ENCODE results near the gene USP6. TPM values are rescaled to one million over a fixed set of nuclear protein-coding genes. Genes with fewer than 3 reads are reported as not detected.
A peak's percentile ranks its signal among the peaks of the same experiment; 100 is the strongest.
"Not testable (repeated sequence)": the region's sequence is repeated elsewhere in the genome, so short reads cannot be mapped to it uniquely, and the experiment has no call there.

The USP6 gene
- total and polyA plus RNA-seq, 2 of the 4 experiments (the other 2 are of a cell fraction) = 0.02 TPM; not detected in 1

GRCh38 chr17:5164436-5164835, 48.6 kb downstream of the USP6 start:
- Histone ChIP-seq H2BK120ac (ENCODE audit: low read depth, low read length) (no peak overlapping the region), H3K9me3 (ENCODE audit: control insufficient read depth, insufficient read depth, low read length) (no peaks in the 10 kb centered on the region; the same call in 1 of the 2 replicates), H2BK15ac (ENCODE audit: low read depth, low read length) (no peak overlapping the region), H2BK5ac (ENCODE audit: low read depth, low read length, poor library complexity, severe bottlenecking) (no peak overlapping the region), H3K27ac (ENCODE audit: insufficient read depth, low read length) (no peak overlapping the region), H3K18ac (ENCODE audit: low read depth, low read length) (no peak overlapping the region), H2AK9ac (replicated peaks; ENCODE audit: low read depth, low read length, poor library complexity) (no peak overlapping the region), H3K56ac (ENCODE audit: extremely low read depth, insufficient read depth, low read length) (no peak overlapping the region), H3K9ac (ENCODE audit: low read depth, low read length) (no peak overlapping the region), H3K14ac (replicated peaks; ENCODE audit: low read depth, low read length) (no peak overlapping the region), H3K23ac (ENCODE audit: low read depth, low read length) (no peak overlapping the region), H3K4me3 (ENCODE audit: insufficient read depth, low read depth, low read length) (no peak overlapping the region), H4K91ac (ENCODE audit: insufficient read depth, low read depth, low read length) (no peak overlapping the region), H2AK5ac (ENCODE audit: low read depth, low read length) (no peak overlapping the region), H3K36me3 (ENCODE audit: control insufficient read depth, insufficient read depth, low read length) (no peaks in the 10 kb centered on the region), H2BK20ac (ENCODE audit: low read depth, low read length) (no peak overlapping the region), H3K27me3 (ENCODE audit: control insufficient read depth, insufficient read depth, low read length) (no peaks in the 10 kb centered on the region), H4K5ac (ENCODE audit: low read depth, low read length) (no peak overlapping the region), H3K4ac (ENCODE audit: low read depth, low read length) (no peak overlapping the region), H3K9me1 (ENCODE audit: insufficient read depth, low read length) (no peaks in the 10 kb centered on the region), H3K4me2 (ENCODE audit: low read depth, low read length) (no peak overlapping the region), H3K79me1 (ENCODE audit: low read depth in 1 of 2, low read length in 2 of 2) (no peaks in the 10 kb centered on the region), H4K20me1 (ENCODE audit: insufficient read depth, low read length) (no peaks in the 10 kb centered on the region), H3K4me1 (ENCODE audit: control insufficient read depth, insufficient read depth, low read length) (no peaks in the 10 kb centered on the region), H4K8ac (ENCODE audit: low read depth in 2 of 2, low read length in 2 of 2) (no peak overlapping the region), H2AFZ (replicated peaks; ENCODE audit: low read length, poor library complexity) (no peak overlapping the region)
- no peak for TF ChIP-seq CEBPB (IDR thresholded peaks at IDR 0.05; ENCODE audit: low read depth, low read length)
- TF ChIP-seq RFX5 (IDR thresholded peaks at IDR 0.05; ENCODE audit: low read depth, low read length) = no peak
- no peak for TF ChIP-seq USF2 (IDR thresholded peaks at IDR 0.05; ENCODE audit: low read depth, low read length)
- TF ChIP-seq POLR2A (IDR thresholded peaks at IDR 0.05; ENCODE audit: low read depth, low read length) = no peak
- no peak for TF ChIP-seq NFE2L2 (IDR thresholded peaks at IDR 0.05; ENCODE audit: low read depth, low read length)
- DNase-seq (no peak), ATAC-seq (ENCODE audit: low read depth) (no peak)
- dilution Hi-C loops (cut with HindIII; ENCODE audit: low sequenced_read_pairs, unreplicated experiment) = no loop called here
- CTCF ChIA-PET = no interaction called here
- in situ Hi-C loops (cut with MboI; ENCODE audit: low sequenced_read_pairs) = no loop called here
- no CpG with 5 or more reads among the region's 6 CpGs for WGBS, 2 experiments (ENCODE audit: extremely low coverage in 2 of 2, insufficient read length in 1 of 2)
- intact Hi-C loops (cut with micrococcal nuclease) = no loop called here
- POLR2A ChIA-PET (ENCODE audit: unreplicated experiment) = no interaction called here
- BruUV-seq (replicated peaks) = no TSS peak

- H3K14ac ChIP-seq (replicated peaks; ENCODE audit: low read depth, low read length); H2BK20ac ChIP-seq (ENCODE audit: low read depth, low read length); H4K20me1 ChIP-seq (ENCODE audit: insufficient read depth, low read length); ATAC-seq (ENCODE audit: low read depth); dilution Hi-C loops (cut with HindIII; ENCODE audit: low sequenced_read_pairs, unreplicated experiment); H3K79me1 ChIP-seq (ENCODE audit: low read depth in 1 of 2, low read length in 2 of 2); H3K4ac ChIP-seq (ENCODE audit: low read depth, low read length); H3K56ac ChIP-seq (ENCODE audit: extremely low read depth, insufficient read depth, low read length); H3K27ac ChIP-seq (ENCODE audit: insufficient read depth, low read length); H3K27me3 ChIP-seq (ENCODE audit: control insufficient read depth, insufficient read depth, low read length); BruUV-seq (replicated peaks); H2BK5ac ChIP-seq (ENCODE audit: low read depth, low read length, poor library complexity, severe bottlenecking); H3K9ac ChIP-seq (ENCODE audit: low read depth, low read length); H3K4me3 ChIP-seq (ENCODE audit: insufficient read depth, low read depth, low read length); POLR2A ChIA-PET (ENCODE audit: unreplicated experiment); H2BK120ac ChIP-seq (ENCODE audit: low read depth, low read length); H2AK5ac ChIP-seq (ENCODE audit: low read depth, low read length); H2BK15ac ChIP-seq (ENCODE audit: low read depth, low read length); H4K8ac ChIP-seq (ENCODE audit: low read depth in 2 of 2, low read length in 2 of 2); H2AK9ac ChIP-seq (replicated peaks; ENCODE audit: low read depth, low read length, poor library complexity); in situ Hi-C loops (cut with MboI; ENCODE audit: low sequenced_read_pairs); H2AFZ ChIP-seq (replicated peaks; ENCODE audit: low read length, poor library complexity); H4K91ac ChIP-seq (ENCODE audit: insufficient read depth, low read depth, low read length); intact Hi-C loops (cut with micrococcal nuclease); H3K9me1 ChIP-seq (ENCODE audit: insufficient read depth, low read length); H3K23ac ChIP-seq (ENCODE audit: low read depth, low read length); H3K18ac ChIP-seq (ENCODE audit: low read depth, low read length); H3K9me3 ChIP-seq (ENCODE audit: control insufficient read depth, insufficient read depth, low read length); H3K4me1 ChIP-seq (ENCODE audit: control insufficient read depth, insufficient read depth, low read length); H3K4me2 ChIP-seq (ENCODE audit: low read depth, low read length); H4K5ac ChIP-seq (ENCODE audit: low read depth, low read length); CTCF ChIA-PET; H3K36me3 ChIP-seq (ENCODE audit: control insufficient read depth, insufficient read depth, low read length): not testable (repeated sequence)
- no CpG with 5 or more reads among the region's 7 CpGs for WGBS, 2 experiments (ENCODE audit: extremely low coverage in 2 of 2, insufficient read length in 1 of 2)
- DNase-seq = peak; percentile 37
Measured at GRCh38 chr17:5165791-5166564, 50.1 kb downstream of the USP6 start.

Data from IMR-90 (cell line).